Upper lobe of right lung (tissue), 1 donor: ENCODE results near the gene ACTA2. TPM values are rescaled to one million over a fixed set of nuclear protein-coding genes. Genes with fewer than 3 reads are reported as not detected.

Source experiments
- ATAC-seq: fragments of 200-7000 bp; cut with Tn5 transposase; one replicate; pipeline ENCODE4 v1.9.1; 2020; ENCODE audit warnings: mild to moderate bottlenecking, moderate library complexity
- DNase-seq: peaks from one replicate; pipeline ENCODE4 v3.0.0-alpha.2; 2020
- H3K27ac ChIP-seq: fragments of 200-600 bp; one replicate; pipeline ENCODE4 v1.8.0; 2022
- H3K27me3 ChIP-seq: fragments of 200-600 bp; one replicate; pipeline ENCODE4 v1.8.0; 2022; ENCODE audit warnings: mild to moderate bottlenecking
- H3K36me3 ChIP-seq: fragments of 200-600 bp; one replicate; pipeline ENCODE4 v1.8.0; 2022
- H3K4me1 ChIP-seq: fragments of 200-600 bp; one replicate; pipeline ENCODE4 v1.8.0; 2022
- H3K4me3 ChIP-seq: fragments of 200-600 bp; one replicate; pipeline ENCODE4 v1.8.0; 2022; ENCODE audit warnings: mild to moderate bottlenecking
- H3K9me3 ChIP-seq: fragments of 200-600 bp; one replicate; pipeline ENCODE4 v1.8.0; 2022
- CTCF ChIP-seq: fragments of 200-600 bp; IDR thresholded peaks from one replicate; pipeline ENCODE4 v1.8.0; 2022; ENCODE audit warnings: antibody characterized with exemption
- intact Hi-C: fragments of 100-400 bp; cut with DNase I; formaldehyde crosslinking; loops from one replicate; pipeline ENCODE4 v1.11.0; 2022
- long read RNA-seq: library from polyadenylated mRNA; unstranded; transcript quantifications from one replicate; pipeline ENCODE4 v2.0.0, GENCODE V29; 2021
- total RNA-seq: library from RNA; stranded (reverse); fragmentation: NEBNext Ultra II Directional; extraction: Animal tissue kit (Norgen Biotek cat#: 25700); gene quantifications from one replicate; pipeline ENCODE4 v1.2.1, GENCODE V29; 2021
- donor health status: DM: no; HTN: yes; CAD: no; lungs with severe emphysema.

ACTA2 gene
- total RNA-seq: 478 TPM
- long read RNA-seq, transcript ACTA2-201 (9 exons, 1,349 nt): major isoform, 374 of 461 reads
- long read RNA-seq, partial matches to known transcripts: 22 of 461 reads
- long read RNA-seq, other reads (novel, unspliced or antisense): 65 of 461 reads

GRCh38 chr10:88952647-88953111 is at the start of gene ACTA2:
TSS of gene ACTA2 (minus strand) at chr10:88952773. CDS start at chr10:88948930, 3,843 bp downstream.
- H3K27me3 ChIP-seq: no peaks in the 10 kb centered on the region
- no peaks in the 10 kb centered on the region for H3K9me3 ChIP-seq
- no peaks in the 10 kb centered on the region for H3K4me1 ChIP-seq
- DNase-seq: no peak
- intact Hi-C loops: no loop called here
- H3K27ac ChIP-seq: peak within 1 kb of the TSS; percentile 38
- H3K36me3 ChIP-seq: no peaks in the 10 kb centered on the region
- peak; percentile 43 for ATAC-seq
- no peak for TF ChIP-seq CTCF
- H3K4me3 ChIP-seq: peak within 1 kb of the TSS; percentile 39

- Histone ChIP-seq H3K36me3 (peaks cover 38% of the 10 kb centered on the region), H3K27ac (peak overlapping the region; percentile 66), H3K4me3 (no peak overlapping the region), H3K27me3 (no peaks in the 10 kb centered on the region), H3K4me1 (peaks cover 27% of the 10 kb centered on the region), H3K9me3 (no peaks in the 10 kb centered on the region)
- DNase-seq (no peak), ATAC-seq (peak; percentile 23)
- TF ChIP-seq CTCF: no peak
- intact Hi-C loops: no loop called here
These were observed 49.1 kb upstream of the ACTA2 start for GRCh38 chr10:89001729-89002072.

- peaks cover 30% of the 10 kb centered on the region for H3K4me1 ChIP-seq
- peak overlapping the region; percentile 66 for H3K27ac ChIP-seq
- no peaks in the 10 kb centered on the region for H3K9me3 ChIP-seq
- intact Hi-C loops: no loop called here
- H3K27me3 ChIP-seq: no peaks in the 10 kb centered on the region
- peak overlapping the region; percentile 12 for H3K4me3 ChIP-seq
- TF ChIP-seq CTCF: no peak
- ATAC-seq: no peak
- H3K36me3 ChIP-seq: peaks cover 33% of the 10 kb centered on the region
- no peak for DNase-seq
These were observed 48.6 kb upstream of the ACTA2 start for GRCh38 chr10:89001024-89001728.

- Histone ChIP-seq H3K4me1 (peaks cover 30% of the 10 kb centered on the region), H3K36me3 (peaks cover 21% of the 10 kb centered on the region), H3K9me3 (no peaks in the 10 kb centered on the region), H3K27me3 (no peaks in the 10 kb centered on the region), H3K4me3 (peak overlapping the region; percentile 12), H3K27ac (peak overlapping the region; percentile 66)
- TF ChIP-seq CTCF: no peak
- no peak for DNase-seq
- intact Hi-C loops: no loop called here
- no peak for ATAC-seq
These were observed 47.1 kb upstream of the ACTA2 start for GRCh38 chr10:88999625-89000024.

GRCh38 chr10:88996927-88997326 is 44.4 kb upstream of the ACTA2 start:
- H3K4me1 ChIP-seq: peaks cover 30% of the 10 kb centered on the region
- TF ChIP-seq CTCF: no peak
- intact Hi-C loops: no loop called here
- peak; percentile 73 for ATAC-seq
- H3K27ac ChIP-seq: no peak overlapping the region
- H3K36me3 ChIP-seq: no peaks in the 10 kb centered on the region
- no peak for DNase-seq
- H3K27me3 ChIP-seq: no peaks in the 10 kb centered on the region
- H3K4me3 ChIP-seq: no peak overlapping the region
- no peaks in the 10 kb centered on the region for H3K9me3 ChIP-seq
